Suprapubic skin (tissue), 3 donors: Measurements from ENCODE around the gene KSR1.
"Not testable (repeated sequence)": the region's sequence is repeated elsewhere in the genome, so short reads cannot be mapped to it uniquely, and the experiment has no call there.

Experiments used
- CTCF ChIP-seq, 2 donors: fragments of 200-600 bp in 1 of 2; fragments of 450-650 bp in 1 of 2; sonication (generic) in 1 of 2; IDR thresholded peaks; one replicate each; pipeline ENCODE4 v1.5.1; 2016 to 2019; ENCODE audit warnings: antibody characterized with exemption in 2 of 2, mild to moderate bottlenecking in 1 of 2, moderate library complexity in 1 of 2
- EP300 ChIP-seq: sonication (generic); formaldehyde crosslinking; IDR thresholded peaks from one replicate; pipeline ENCODE4 v1.6.1; 2017; ENCODE audit warnings: antibody characterized with exemption

GRCh38 chr17:27636005-27636520 is 179.8 kb downstream of the KSR1 start:
- not testable (repeated sequence) for TF ChIP-seq CTCF (IDR thresholded peaks at IDR 0.05); EP300
